Sigmoid colon (tissue), 7 donors: Measurements from ENCODE around the gene TBPL2. TPM values are rescaled to one million over a fixed set of nuclear protein-coding genes. Genes with fewer than 3 reads are reported as not detected.
"Not testable (repeated sequence)": the region's sequence is repeated elsewhere in the genome, so short reads cannot be mapped to it uniquely, and the experiment has no call there.

Experiments
- DNase-seq: peaks from one replicate; pipeline ENCODE4 v3.0.0-alpha.2; 2019
- H3K27ac ChIP-seq, 4 donors: fragments of 200-600 bp; sonication (generic); one replicate each; pipeline ENCODE4 v1.5.1; 2016 to 2019; ENCODE audit warnings: mild to moderate bottlenecking in 1 of 4
- H3K27me3 ChIP-seq, 3 donors: fragments of 200-600 bp; sonication (generic); one replicate each; pipeline ENCODE4 v1.5.1; 2019; ENCODE audit warnings: mild to moderate bottlenecking in 1 of 3
- H3K36me3 ChIP-seq, 4 donors: fragments of 200-600 bp; sonication (generic); one replicate each; pipeline ENCODE4 v1.5.1; 2016 to 2019
- H3K4me1 ChIP-seq, 4 donors: fragments of 200-600 bp; sonication (generic); one replicate each; pipeline ENCODE4 v1.5.1; 2017 to 2019
- H3K4me3 ChIP-seq, 4 donors: fragments of 200-600 bp; sonication (generic); one replicate each; pipeline ENCODE4 v1.5.1; 2017 to 2019; ENCODE audit warnings: mild to moderate bottlenecking in 2 of 4, moderate library complexity in 1 of 4
- H3K9me3 ChIP-seq, 4 donors: fragments of 200-600 bp in 3 of 4; sonication (generic) in 3 of 4; one replicate each; pipeline versions ENCODE4 v1.5.1 to v1.6.1; 2013 to 2019
- EP300 ChIP-seq, 4 donors: sonication (generic); formaldehyde crosslinking; IDR thresholded peaks; one replicate each; pipeline ENCODE4 v1.6.1; 2017; ENCODE audit warnings: antibody characterized with exemption in 4 of 4
- POLR2A ChIP-seq, 2 donors: fragments of 450-650 bp; IDR thresholded peaks; one replicate each; pipeline ENCODE4 v1.6.1; 2016; ENCODE audit warnings: antibody characterized with exemption in 2 of 2, mild to moderate bottlenecking in 2 of 2, moderate library complexity in 2 of 2
- POLR2AphosphoS5 ChIP-seq, 4 donors: sonication (generic); formaldehyde crosslinking; IDR thresholded peaks; one replicate each; pipeline ENCODE4 v1.6.1; 2017; ENCODE audit warnings: antibody characterized with exemption in 4 of 4
- WGBS, 2 donors: extraction: QIAGEN DNeasy Blood & Tissue Kit; methylation state at CpG; one replicate each; pipeline ENCODE4 v1.1.7; 2013; 5-methylcytosine and 5-hydroxymethylcytosine counted together
- intact Hi-C: fragments of 100-400 bp; cut with DNase I; formaldehyde crosslinking; loops from one replicate; pipeline ENCODE4 v1.15.1; 2023
- polyA plus RNA-seq, 3 donors: library from polyadenylated mRNA; stranded (reverse); fragments of 200-250 nt; gene quantifications; one replicate each; pipeline ENCODE4 v1.2.3, GENCODE V29; 2013
- total RNA-seq, 4 donors: library from RNA; depleted of rRNA; stranded (reverse); fragments of >200 nt; gene quantifications; one replicate each; pipeline ENCODE4 v1.1.0, GENCODE V29; 2016
- TF ChIP-seq, protein P1 (sequence below), 4 experiments: fragments of 450-650 bp in 3 of 4; fragments of 200-600 bp in 1 of 4; IDR thresholded peaks; one replicate each; pipeline ENCODE4 v1.5.1; 2016 to 2019; ENCODE audit warnings: antibody characterized with exemption in 4 of 4, mild to moderate bottlenecking in 3 of 4, moderate library complexity in 2 of 4
- donor health status: healthy with polysubstance abuse.
- donor health status: Bipolar disorder and iron deficiency.
- donor health status: healthy.

Gene TBPL2
- total and polyA plus RNA-seq, 7 donors = not detected

- no peak for DNase-seq
- intact Hi-C loops = no loop called here
- no peaks in the 10 kb centered on the region for H3K27me3 ChIP-seq
- 54 to 74% methylated on average over 6 of the region's 6 CpGs for WGBS, 2 donors
- H3K27ac ChIP-seq = no peak overlapping the region
- H3K36me3 ChIP-seq = peaks cover 4 to 58% (median 14%) of the 10 kb centered on the region in 4 donors
- no peaks in the 10 kb centered on the region for H3K9me3 ChIP-seq
- TF ChIP-seq, protein P1, sequence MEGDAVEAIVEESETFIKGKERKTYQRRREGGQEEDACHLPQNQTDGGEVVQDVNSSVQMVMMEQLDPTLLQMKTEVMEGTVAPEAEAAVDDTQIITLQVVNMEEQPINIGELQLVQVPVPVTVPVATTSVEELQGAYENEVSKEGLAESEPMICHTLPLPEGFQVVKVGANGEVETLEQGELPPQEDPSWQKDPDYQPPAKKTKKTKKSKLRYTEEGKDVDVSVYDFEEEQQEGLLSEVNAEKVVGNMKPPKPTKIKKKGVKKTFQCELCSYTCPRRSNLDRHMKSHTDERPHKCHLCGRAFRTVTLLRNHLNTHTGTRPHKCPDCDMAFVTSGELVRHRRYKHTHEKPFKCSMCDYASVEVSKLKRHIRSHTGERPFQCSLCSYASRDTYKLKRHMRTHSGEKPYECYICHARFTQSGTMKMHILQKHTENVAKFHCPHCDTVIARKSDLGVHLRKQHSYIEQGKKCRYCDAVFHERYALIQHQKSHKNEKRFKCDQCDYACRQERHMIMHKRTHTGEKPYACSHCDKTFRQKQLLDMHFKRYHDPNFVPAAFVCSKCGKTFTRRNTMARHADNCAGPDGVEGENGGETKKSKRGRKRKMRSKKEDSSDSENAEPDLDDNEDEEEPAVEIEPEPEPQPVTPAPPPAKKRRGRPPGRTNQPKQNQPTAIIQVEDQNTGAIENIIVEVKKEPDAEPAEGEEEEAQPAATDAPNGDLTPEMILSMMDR (IDR thresholded peaks at IDR 0.05) = no peak
- TF ChIP-seq POLR2AphosphoS5 (IDR thresholded peaks at IDR 0.05) (no peak), POLR2A (IDR thresholded peaks at IDR 0.05) (no peak), EP300 (IDR thresholded peaks at IDR 0.05) (no peak)
- H3K4me3 ChIP-seq = no peak overlapping the region
- peaks cover 0 to 26% (median 21%) of the 10 kb centered on the region in 4 donors for H3K4me1 ChIP-seq
Measured at GRCh38 chr14:55386037-55386808, 54.2 kb downstream of the TBPL2 start.

DNA sequence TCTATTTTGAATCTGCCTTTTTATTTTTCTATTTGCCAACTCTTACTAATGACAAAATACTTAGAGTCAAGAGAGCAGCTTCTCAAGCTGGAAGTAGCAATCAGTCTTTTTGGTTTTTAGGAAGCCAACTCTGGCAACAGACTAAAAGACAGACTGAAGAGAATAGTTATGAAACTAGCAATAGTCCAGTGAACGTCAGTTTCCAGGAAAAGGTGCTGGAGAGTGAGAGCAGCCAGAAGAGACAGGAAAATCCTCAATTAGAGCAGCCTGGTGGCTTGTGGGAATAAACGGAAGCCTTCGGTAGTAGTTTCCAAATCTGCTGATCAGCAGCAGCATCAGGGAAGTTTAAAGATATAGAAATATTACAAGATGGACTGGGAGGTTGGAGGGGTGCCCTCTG is 55.9 kb downstream of the TBPL2 start:
- no peaks in the 10 kb centered on the region for H3K9me3 ChIP-seq
- 89 to 93% methylated on average over 3 of the region's 3 CpGs for WGBS, 2 donors
- intact Hi-C loops = no loop called here

GRCh38 chr14:55383541-55384140 is 56.8 kb downstream of the TBPL2 start:
- peaks cover 20 to 77% (median 25%) of the 10 kb centered on the region in 4 donors for H3K36me3 ChIP-seq
- 82 to 92% methylated on average over 5 of the region's 5 CpGs for WGBS, 2 donors
- no peaks in the 10 kb centered on the region for H3K27me3 ChIP-seq
- H3K9me3 ChIP-seq = no peaks in the 10 kb centered on the region
- peak overlapping the region in 2 of 4 donors; percentile 6 to 60 for H3K27ac ChIP-seq
- no peak for DNase-seq
- TF ChIP-seq POLR2AphosphoS5 (IDR thresholded peaks at IDR 0.05) = no peak
- TF ChIP-seq POLR2A (IDR thresholded peaks at IDR 0.05) = no peak
- TF ChIP-seq EP300 (IDR thresholded peaks at IDR 0.05) = no peak
- TF ChIP-seq, protein P1 (IDR thresholded peaks at IDR 0.05) = no peak
- intact Hi-C loops = no loop called here
- H3K4me1 ChIP-seq = peaks cover 0 to 11% (median 7%) of the 10 kb centered on the region in 4 donors
- H3K4me3 ChIP-seq = no peak overlapping the region

More for the DNA sequence above, 55.9 kb downstream of the TBPL2 start:
- DNase-seq = no peak
- Histone ChIP-seq H3K4me3 (no peak overlapping the region), H3K4me1 (peaks cover 0 to 20% (median 16%) of the 10 kb centered on the region in 4 donors), H3K36me3 (peaks cover 14 to 68% (median 19%) of the 10 kb centered on the region in 4 donors), H3K27ac (no peak overlapping the region), H3K27me3 (no peaks in the 10 kb centered on the region)
- TF ChIP-seq, protein P1 (IDR thresholded peaks at IDR 0.05) = no peak
- TF ChIP-seq POLR2A (IDR thresholded peaks at IDR 0.05) (no peak), POLR2AphosphoS5 (IDR thresholded peaks at IDR 0.05) (no peak), EP300 (IDR thresholded peaks at IDR 0.05) (no peak)

DNA sequence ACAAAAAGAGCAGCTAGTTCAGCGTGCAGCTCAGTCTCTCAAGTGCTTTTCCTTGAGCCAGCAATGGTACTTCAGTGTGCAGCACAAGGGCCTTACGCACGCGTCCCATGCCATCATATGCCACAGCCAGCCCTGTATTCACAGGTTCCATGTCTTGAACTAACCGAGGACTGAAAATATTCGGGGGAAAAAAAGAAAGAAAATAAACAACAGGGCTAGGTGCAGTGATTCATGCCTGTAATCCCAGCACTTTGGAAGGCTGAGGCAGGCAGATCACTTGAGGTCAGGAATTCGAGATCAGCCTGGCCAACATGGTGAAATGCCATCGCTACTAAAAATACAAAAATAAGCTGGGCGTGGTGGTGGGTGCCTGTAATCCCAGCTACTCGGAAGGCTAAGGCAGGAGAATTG is 57.4 kb downstream of the TBPL2 start:
- DNase-seq, H3K27me3 ChIP-seq, H3K4me1 ChIP-seq, intact Hi-C loops, H3K4me3 ChIP-seq, H3K9me3 ChIP-seq: not testable (repeated sequence)
- H3K27ac ChIP-seq = peak overlapping the region in 2 of 4 donors; percentile 6 to 60
- H3K36me3 ChIP-seq = peaks cover 20 to 83% (median 27%) of the 10 kb centered on the region in 4 donors
- 90 to 94% methylated on average over 10 of the region's 10 CpGs for WGBS, 2 donors

DNA sequence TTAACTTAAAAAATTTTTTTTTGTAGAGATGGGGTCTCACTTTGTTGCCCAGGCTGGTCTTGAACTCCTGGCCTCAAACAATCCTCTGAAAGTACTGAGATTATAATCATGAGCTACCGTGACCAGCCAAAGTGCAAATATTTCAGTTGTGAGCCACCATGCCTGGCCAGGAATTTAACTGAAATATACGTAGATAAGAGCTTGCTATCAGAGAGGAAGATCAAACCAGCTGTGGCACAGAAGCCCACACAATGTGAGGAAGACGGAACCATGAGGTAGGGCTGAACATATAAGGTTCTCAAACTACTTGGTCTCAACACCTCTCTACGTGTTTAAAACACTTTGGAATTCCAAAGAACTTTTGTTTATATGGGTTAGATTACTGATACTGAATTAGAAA is 57.9 kb downstream of the TBPL2 start:
- no peak for DNase-seq
- 88 to 95% methylated on average over 4 of the region's 4 CpGs for WGBS, 2 donors
- peak overlapping the region in 2 of 4 donors; percentile 3 to 60 for H3K27ac ChIP-seq
- peaks cover 0 to 9% (median 5%) of the 10 kb centered on the region in 4 donors for H3K4me1 ChIP-seq
- H3K36me3 ChIP-seq = peaks cover 20 to 83% (median 32%) of the 10 kb centered on the region in 4 donors
- no peaks in the 10 kb centered on the region for H3K27me3 ChIP-seq
- intact Hi-C loops = no loop called here
- TF ChIP-seq EP300 (IDR thresholded peaks at IDR 0.05) = no peak
- TF ChIP-seq, protein P1 (IDR thresholded peaks at IDR 0.05) = no peak
- TF ChIP-seq POLR2AphosphoS5 (IDR thresholded peaks at IDR 0.05) = no peak
- no peak for TF ChIP-seq POLR2A (IDR thresholded peaks at IDR 0.05)
- no peaks in the 10 kb centered on the region for H3K9me3 ChIP-seq
- H3K4me3 ChIP-seq = no peak overlapping the region
